Activated CD4-positive, alpha-beta T cell treated with anti-CD3 and anti-CD28 coated beads for 36 hours (primary cell): ENCODE measurements around the gene SYTL4. TPM values are rescaled to one million over a fixed set of nuclear protein-coding genes. Genes with fewer than 3 reads are reported as not detected.

Source experiments
- ATAC-seq: fragments of 200-7000 bp; cut with Tn5 transposase; one replicate; pipeline ENCODE4 v1.10.0; 2021; ENCODE audit warnings: mild to moderate bottlenecking, moderate library complexity
- CTCF ChIA-PET: fragments of 350-600 bp; sonication (Branson Sonifier 250); formaldehyde crosslinking; loops from one replicate; lab custom pipeline; 2021; ENCODE audit warnings: antibody characterized with exemption; lab: Charles Lee
- POLR2A ChIA-PET: fragments of 350-600 bp; sonication (Branson Sonifier 250); formaldehyde crosslinking; loops from one replicate; lab custom pipeline; 2021; ENCODE audit warnings: antibody characterized with exemption, inconsistent platforms; lab: Charles Lee
- DNase-seq: peaks from one replicate; pipeline ENCODE4 v3.0.0-alpha.2; 2020
- H3K27ac Mint-ChIP-seq: one replicate; pipeline ENCODE4 v1.8.0; 2021; ENCODE audit warnings: mixed read lengths
- H3K27me3 Mint-ChIP-seq: one replicate; pipeline ENCODE4 v1.8.0; 2021; ENCODE audit warnings: mixed read lengths
- H3K36me3 Mint-ChIP-seq: one replicate; pipeline ENCODE4 v1.8.0; 2021; ENCODE audit warnings: low read depth, mixed read lengths
- H3K4me1 Mint-ChIP-seq: one replicate; pipeline ENCODE4 v1.8.0; 2021; ENCODE audit warnings: mixed read lengths
- H3K4me3 Mint-ChIP-seq: one replicate; pipeline ENCODE4 v1.8.0; 2021; ENCODE audit warnings: mild to moderate bottlenecking, moderate library complexity, mixed read lengths
- H3K9me3 Mint-ChIP-seq: one replicate; pipeline ENCODE4 v1.8.0; 2021; ENCODE audit warnings: low read depth, mixed read lengths
- intact Hi-C, 2 experiments: fragments of 100-400 bp; cut with DNase I in 1 of 2; cut with micrococcal nuclease in 1 of 2; formaldehyde crosslinking; loops; one replicate each; pipeline versions ENCODE4 v1.14.2 to v1.15.1; 2022 to 2024; cut with DNase I, micrococcal nuclease
- total RNA-seq, 2 experiments: library from RNA; stranded (reverse); gene quantifications; one replicate each; pipeline ENCODE4 v1.2.3, GENCODE V29; 2021

SYTL4 gene
- total RNA-seq, 2 experiments from 2014 or later: not detected

DNA sequence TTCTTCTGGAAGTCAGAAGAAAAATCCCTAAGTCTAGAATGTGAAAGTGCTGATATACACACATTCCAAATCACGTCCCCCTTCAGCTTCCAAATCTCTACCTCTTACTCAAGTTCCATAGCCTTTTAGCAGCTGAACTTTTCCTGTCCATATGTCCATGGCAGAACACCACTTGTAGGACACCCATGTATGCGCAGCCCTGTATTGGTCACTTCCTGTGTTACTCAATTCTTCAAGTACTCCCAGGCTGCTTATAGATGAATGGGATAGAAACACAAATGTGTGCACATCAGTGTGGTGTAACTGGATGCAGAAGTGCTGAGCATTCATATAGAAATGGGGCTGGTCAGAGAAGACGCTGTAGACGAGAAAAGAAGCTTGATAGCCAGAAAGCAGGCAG lies 69.1 kb downstream of the SYTL4 start:
- intact Hi-C loops: no loop called here
- DNase-seq: no peak
- Mint-ChIP-seq H3K27me3 (peaks cover 2% of the 10 kb centered on the region), H3K36me3 (no peaks in the 10 kb centered on the region), H3K4me1 (no peaks in the 10 kb centered on the region), H3K4me3 (no peak overlapping the region), H3K27ac (no peak overlapping the region), H3K9me3 (no peaks in the 10 kb centered on the region)
- POLR2A ChIA-PET: no interaction called here
- no peak for ATAC-seq
- CTCF ChIA-PET: interaction anchor here (0.7 to 1.0 kb wide), 2 partner anchors 25 to 106 kb away, joined by 3 to 4 read pairs; no protein-coding TSS in a partner anchor

DNA sequence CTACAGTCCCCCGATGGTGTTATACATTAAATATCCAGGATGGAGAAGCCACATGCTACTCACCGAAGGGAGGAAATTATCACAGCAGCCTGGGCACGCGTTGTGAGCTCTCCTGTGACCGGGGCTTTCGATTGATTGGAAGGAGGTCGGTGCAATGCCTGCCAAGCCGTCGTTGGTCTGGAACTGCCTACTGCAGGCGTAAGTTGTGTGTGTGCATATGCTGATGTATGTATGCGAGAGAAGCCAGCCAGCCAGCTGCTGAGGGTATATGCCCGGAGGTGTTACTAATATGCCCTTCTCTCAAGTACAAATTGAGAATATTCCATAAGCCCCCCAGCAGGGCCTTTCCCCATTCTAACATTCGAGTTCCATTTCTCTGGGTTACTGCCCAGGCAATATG lies 69.8 kb downstream of the SYTL4 start:
- Mint-ChIP-seq H3K4me3 (no peak overlapping the region), H3K27ac (no peak overlapping the region), H3K36me3 (no peaks in the 10 kb centered on the region), H3K4me1 (no peaks in the 10 kb centered on the region), H3K9me3 (no peaks in the 10 kb centered on the region), H3K27me3 (peaks cover 2% of the 10 kb centered on the region)
- ATAC-seq (no peak), DNase-seq (no peak)
- intact Hi-C loops: no loop called here
- ChIA-PET CTCF (interaction anchor here (0.7 to 1.0 kb wide), 2 partner anchors 25 to 106 kb away, joined by 3 to 4 read pairs; no protein-coding TSS in a partner anchor), POLR2A (no interaction called here)

DNA sequence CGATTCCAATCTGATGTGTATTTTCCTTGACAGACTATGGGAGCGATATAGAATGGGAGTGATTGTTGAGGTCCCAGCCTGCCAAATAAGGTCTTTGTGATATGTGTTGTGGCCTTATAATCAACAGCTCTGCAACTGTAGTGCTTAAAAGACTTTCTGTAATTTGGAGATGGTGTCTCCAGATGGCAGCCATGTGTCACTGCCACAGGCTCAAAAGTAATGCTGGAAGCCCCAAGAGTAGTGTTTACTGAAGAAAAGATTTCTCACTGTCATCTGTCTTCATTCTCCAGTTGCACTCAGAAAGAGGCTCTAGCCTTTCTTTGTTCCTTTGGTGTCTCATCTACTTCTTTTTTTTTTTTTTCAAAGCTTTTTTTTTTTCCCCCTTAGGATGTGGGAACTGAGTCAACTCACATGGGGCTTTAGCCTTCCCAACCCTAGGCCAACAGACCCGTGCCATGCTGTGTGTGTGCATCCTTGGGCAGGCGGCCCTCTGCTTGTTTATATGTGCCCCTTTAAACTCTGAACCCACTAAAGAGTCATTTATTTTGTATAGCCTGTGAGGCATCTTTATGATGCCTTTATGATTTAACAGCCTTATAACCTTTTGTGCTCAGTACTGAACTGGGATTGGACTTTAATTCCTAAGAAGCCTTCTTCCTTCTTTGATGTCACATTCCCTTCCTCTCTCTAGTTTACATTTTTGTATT lies 72.3 kb downstream of the SYTL4 start:
- ChIA-PET POLR2A (no interaction called here), CTCF (no interaction called here)
- no peak overlapping the region for H3K27ac Mint-ChIP-seq
- H3K27me3 Mint-ChIP-seq: peaks cover 2% of the 10 kb centered on the region
- no peak for ATAC-seq
- no peaks in the 10 kb centered on the region for H3K9me3 Mint-ChIP-seq
- DNase-seq: no peak
- no peak overlapping the region for H3K4me3 Mint-ChIP-seq
- H3K36me3 Mint-ChIP-seq: no peaks in the 10 kb centered on the region
- intact Hi-C loops: no loop called here
- H3K4me1 Mint-ChIP-seq: no peaks in the 10 kb centered on the region

DNA sequence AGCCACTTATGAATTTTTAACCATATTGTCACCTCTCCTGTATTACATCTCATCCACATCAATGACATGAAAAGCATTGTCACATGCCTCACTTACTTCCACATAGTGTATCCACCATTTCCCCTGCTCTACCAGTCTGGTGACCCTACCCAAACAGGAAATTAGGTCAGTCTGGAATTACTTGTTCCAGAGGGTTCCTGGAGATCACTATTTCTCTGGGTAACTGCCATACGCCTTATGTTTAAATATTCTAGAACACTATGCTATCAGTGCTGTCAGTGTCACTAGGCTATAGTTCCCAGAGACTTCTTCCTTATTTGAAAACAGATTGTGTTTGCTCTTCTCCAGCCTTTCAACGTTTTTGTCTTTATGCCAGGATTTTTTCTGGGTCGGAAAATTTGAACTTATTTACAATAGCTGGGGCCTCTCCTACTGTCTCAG lies 73.0 kb downstream of the SYTL4 start:
- POLR2A ChIA-PET: no interaction called here

DNA sequence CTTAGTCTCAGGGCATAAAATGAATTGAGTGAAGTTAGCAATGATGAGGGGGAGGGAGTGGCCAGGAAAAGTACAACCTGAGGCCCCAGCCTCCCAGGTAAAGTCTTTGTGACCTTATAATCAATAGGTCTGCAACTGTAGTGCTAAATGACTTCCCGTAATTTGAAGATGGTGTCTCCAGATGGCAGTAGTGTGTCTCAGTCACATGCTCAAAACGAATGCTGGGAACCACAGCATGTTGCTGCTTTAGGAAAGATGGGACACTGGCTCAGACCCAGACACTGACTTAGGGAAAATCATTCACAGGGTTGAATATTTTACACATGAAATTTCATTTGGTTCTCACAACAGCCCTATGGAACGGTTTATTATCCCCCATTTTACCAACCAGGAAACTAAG lies 77.7 kb downstream of the SYTL4 start:
- DNase-seq: no peak
- intact Hi-C loops: no loop called here
- Mint-ChIP-seq H3K36me3 (no peaks in the 10 kb centered on the region), H3K9me3 (no peaks in the 10 kb centered on the region), H3K27ac (no peak overlapping the region), H3K4me3 (no peak overlapping the region), H3K4me1 (no peaks in the 10 kb centered on the region), H3K27me3 (peaks cover 4% of the 10 kb centered on the region)
- ATAC-seq: no peak
- ChIA-PET POLR2A (no interaction called here), CTCF (interaction anchor here (1.3 to 1.5 kb wide), 2 partner anchors 31 to 33 kb away, joined by 5 to 7 read pairs; no protein-coding TSS in a partner anchor)

More for the DNA sequence above, 73.0 kb downstream of the SYTL4 start:
- Mint-ChIP-seq H3K27ac (no peak overlapping the region), H3K4me1 (no peaks in the 10 kb centered on the region), H3K4me3 (no peak overlapping the region), H3K9me3 (no peaks in the 10 kb centered on the region), H3K36me3 (no peaks in the 10 kb centered on the region), H3K27me3 (peaks cover 2% of the 10 kb centered on the region)
- no peak for DNase-seq
- CTCF ChIA-PET: no interaction called here
- no peak for ATAC-seq
- intact Hi-C loops: no loop called here

DNA sequence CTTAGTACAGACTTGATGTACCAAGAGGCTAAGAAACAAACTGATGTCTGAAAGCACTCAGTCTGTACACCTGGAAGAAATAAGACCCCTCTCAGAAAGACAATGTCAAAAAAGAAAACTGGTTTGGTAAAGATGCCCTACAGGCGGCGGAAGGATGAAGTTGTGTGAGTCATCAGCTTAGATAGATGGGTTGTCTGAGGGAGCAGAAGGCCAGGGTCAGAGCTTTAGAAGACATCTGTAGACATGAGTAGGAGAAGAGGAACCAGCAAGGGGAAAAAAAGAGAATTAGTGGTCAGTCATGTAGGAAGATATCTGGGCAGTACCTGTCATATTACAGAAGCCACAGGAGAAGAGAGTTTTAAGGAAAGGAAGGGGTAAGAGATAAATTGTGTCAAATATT lies 79.7 kb downstream of the SYTL4 start:
- Mint-ChIP-seq H3K4me1 (no peaks in the 10 kb centered on the region), H3K9me3 (no peaks in the 10 kb centered on the region), H3K27ac (no peak overlapping the region), H3K36me3 (no peaks in the 10 kb centered on the region), H3K4me3 (no peak overlapping the region), H3K27me3 (peaks cover 2% of the 10 kb centered on the region)
- ATAC-seq (no peak), DNase-seq (no peak)
- POLR2A ChIA-PET: no interaction called here
- intact Hi-C loops: no loop called here
- CTCF ChIA-PET: interaction anchor here (0.6 to 1.2 kb wide), 3 partner anchors 21 to 1392 kb away, joined by 3 read pairs; no protein-coding TSS in a partner anchor

DNA sequence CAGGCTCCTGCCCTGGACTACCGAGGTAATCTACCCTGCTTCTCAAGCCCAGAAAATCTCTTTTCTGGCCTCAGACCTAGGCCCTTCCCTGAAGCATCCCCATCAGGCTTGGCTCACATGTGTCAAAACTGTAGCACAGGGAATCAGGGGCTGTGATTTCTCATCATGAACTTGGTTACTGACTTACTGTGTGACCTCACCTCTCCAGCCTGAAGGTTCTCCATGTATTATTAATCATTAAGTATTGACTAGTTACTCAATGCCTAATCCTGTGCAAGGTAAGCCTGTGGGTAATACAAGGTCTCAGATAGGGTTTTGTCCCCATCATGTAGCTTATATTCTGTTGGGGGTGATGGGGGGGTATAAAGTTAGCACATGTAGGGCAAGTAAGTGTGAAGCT lies 81.1 kb downstream of the SYTL4 start:
- intact Hi-C loops: no loop called here
- Mint-ChIP-seq H3K9me3 (no peaks in the 10 kb centered on the region), H3K36me3 (no peaks in the 10 kb centered on the region), H3K4me3 (no peak overlapping the region), H3K27me3 (peaks cover 2% of the 10 kb centered on the region), H3K4me1 (no peaks in the 10 kb centered on the region), H3K27ac (no peak overlapping the region)
- CTCF ChIA-PET: no interaction called here
- no peak for ATAC-seq
- POLR2A ChIA-PET: no interaction called here
- no peak for DNase-seq

DNA sequence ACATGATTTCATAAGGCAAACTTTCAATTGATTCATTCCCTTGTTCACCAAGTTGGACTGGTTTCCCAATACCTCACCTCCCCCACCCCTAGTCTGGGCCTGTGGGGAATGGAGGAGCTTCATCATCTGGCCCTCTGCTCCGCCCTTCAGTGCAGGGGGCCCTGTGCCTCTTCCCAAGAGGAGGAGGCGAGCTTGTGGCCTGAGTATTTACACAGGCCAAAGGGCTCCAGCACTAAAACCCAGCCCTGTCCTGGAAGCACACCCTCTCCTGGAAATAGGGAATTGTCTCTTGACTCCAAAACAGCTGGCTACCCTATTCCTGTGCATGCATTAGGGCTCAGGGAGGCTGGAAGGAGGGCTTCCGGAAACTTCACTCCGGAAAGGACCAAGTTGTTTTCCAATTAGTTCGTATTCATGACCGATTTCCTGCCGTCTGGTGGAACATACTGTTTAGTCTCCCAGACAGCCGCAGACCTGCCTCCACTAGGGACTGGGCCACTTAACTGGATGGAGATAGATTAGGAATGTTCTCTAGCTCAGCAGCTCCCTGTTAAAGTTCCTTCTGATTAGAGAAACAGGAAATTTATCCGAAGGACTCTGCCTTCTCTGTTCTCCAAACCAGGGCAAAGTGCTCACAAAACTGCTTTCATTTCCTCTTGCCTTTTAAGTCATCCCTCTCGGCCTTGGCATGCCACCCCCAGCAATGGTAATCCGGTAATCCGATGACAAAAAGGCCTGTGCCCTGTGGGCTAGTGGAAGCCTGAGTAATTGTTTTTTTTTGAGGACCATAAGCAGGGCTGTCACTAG lies 82.2 kb downstream of the SYTL4 start:
- Mint-ChIP-seq H3K9me3 (no peaks in the 10 kb centered on the region), H3K36me3 (no peaks in the 10 kb centered on the region), H3K27me3 (peaks cover 4% of the 10 kb centered on the region), H3K4me3 (no peak overlapping the region), H3K4me1 (no peaks in the 10 kb centered on the region), H3K27ac (no peak overlapping the region)
- no peak for DNase-seq
- intact Hi-C loops: no loop called here
- POLR2A ChIA-PET: no interaction called here
- no peak for ATAC-seq
- CTCF ChIA-PET: no interaction called here

DNA sequence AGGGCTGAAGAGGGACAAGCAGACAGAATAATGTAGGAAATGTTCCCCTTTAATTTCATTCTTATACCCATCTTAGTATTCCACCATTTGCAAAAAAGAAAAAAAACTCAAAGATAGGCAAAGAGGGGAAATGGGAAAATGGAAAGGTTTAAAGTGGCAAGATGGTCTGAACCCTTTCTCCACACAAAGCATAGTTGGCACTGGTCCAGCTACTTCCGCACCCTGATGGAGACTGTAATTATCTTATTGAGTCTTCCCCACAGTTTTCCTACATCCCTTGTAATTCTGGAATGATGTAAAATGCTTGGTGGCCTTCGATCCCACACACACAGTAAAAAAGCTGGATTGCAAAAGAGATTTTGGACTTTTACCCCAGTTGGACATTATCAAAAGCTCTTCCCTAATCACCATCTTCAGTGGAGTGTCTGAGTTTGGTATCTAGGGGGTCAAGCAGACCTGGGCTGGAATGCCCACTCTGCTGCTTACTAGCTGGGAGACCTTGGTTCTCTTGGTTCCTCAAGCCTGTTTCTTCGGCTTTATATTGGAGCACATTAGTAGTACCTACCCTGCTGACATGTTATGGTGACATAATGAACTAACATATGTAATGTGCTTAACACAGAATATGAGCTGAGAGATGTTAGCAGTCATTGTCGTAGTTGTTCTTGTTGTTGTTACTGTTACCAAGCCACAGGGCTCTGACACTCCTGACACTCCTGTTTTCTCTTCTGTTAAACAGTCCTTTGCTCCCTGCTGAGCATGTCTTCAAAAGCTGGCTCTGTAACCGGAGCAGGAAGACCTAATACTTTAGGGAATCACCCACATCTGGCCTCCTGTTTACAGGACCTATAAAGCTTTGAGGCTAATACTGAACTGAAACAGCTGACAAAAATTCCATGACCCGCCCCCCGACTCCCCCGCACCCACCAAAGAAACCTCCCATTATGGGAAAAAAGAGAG lies 83.2 kb downstream of the SYTL4 start:
- POLR2A ChIA-PET: no interaction called here
- ATAC-seq (no peak), DNase-seq (no peak)
- Mint-ChIP-seq H3K4me1 (no peaks in the 10 kb centered on the region), H3K27me3 (peaks cover 7% of the 10 kb centered on the region), H3K36me3 (no peaks in the 10 kb centered on the region), H3K4me3 (no peak overlapping the region), H3K27ac (no peak overlapping the region), H3K9me3 (no peaks in the 10 kb centered on the region)
- intact Hi-C loops: no loop called here
- CTCF ChIA-PET: no interaction called here

DNA sequence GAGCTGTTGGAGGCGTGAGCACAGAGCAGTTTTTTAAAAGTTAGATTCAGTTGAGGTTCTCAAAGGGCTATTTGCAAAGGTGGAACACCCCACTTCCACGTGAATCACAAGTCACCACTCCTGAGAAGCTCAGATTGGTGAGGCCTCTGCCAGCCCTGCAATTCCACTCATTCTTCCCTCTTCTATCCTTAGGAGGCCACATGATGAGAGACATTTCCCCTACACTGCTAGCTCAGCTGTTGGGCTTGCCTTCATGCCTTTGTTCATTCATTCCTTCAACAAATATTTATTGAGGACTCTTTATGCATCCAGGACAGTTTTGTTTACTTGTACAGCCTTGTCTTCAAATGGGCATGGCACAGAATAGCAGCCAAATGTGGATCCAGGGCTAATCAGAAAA lies 84.2 kb downstream of the SYTL4 start:
- no peak for ATAC-seq
- H3K27ac Mint-ChIP-seq: no peak overlapping the region
- intact Hi-C loops: no loop called here
- no peaks in the 10 kb centered on the region for H3K9me3 Mint-ChIP-seq
- POLR2A ChIA-PET: no interaction called here
- DNase-seq: no peak
- peaks cover 7% of the 10 kb centered on the region for H3K27me3 Mint-ChIP-seq
- CTCF ChIA-PET: no interaction called here
- H3K4me3 Mint-ChIP-seq: no peak overlapping the region
- H3K36me3 Mint-ChIP-seq: no peaks in the 10 kb centered on the region
- no peaks in the 10 kb centered on the region for H3K4me1 Mint-ChIP-seq

DNA sequence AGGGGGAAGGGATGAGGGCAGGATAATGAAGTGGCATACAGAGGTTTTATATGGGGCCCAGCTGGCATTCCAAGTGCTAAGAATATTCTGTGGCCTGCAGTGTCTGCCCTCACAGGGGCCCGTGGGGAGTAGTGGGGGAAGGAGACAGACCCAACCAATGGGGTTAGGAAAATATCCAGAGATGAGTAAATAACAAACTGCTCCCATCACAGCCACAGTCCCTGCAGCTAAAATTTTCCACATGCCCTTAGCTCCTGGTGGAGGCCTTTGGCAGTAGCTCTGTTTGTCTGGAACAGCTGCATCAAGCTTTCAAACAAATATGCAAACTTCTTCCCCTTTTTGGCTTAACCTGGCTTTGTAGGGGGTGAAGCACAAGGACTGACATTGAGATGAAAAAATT lies 84.8 kb downstream of the SYTL4 start:
- DNase-seq (no peak), ATAC-seq (no peak)
- POLR2A ChIA-PET: no interaction called here
- H3K27ac Mint-ChIP-seq: no peak overlapping the region
- intact Hi-C loops: no loop called here
- H3K9me3 Mint-ChIP-seq: no peaks in the 10 kb centered on the region
- no peak overlapping the region for H3K4me3 Mint-ChIP-seq
- H3K27me3 Mint-ChIP-seq: peaks cover 8% of the 10 kb centered on the region
- H3K36me3 Mint-ChIP-seq: no peaks in the 10 kb centered on the region
- CTCF ChIA-PET: no interaction called here
- H3K4me1 Mint-ChIP-seq: no peaks in the 10 kb centered on the region
